ENCODE data around the gene HLCS.

Gene HLCS

DNA sequence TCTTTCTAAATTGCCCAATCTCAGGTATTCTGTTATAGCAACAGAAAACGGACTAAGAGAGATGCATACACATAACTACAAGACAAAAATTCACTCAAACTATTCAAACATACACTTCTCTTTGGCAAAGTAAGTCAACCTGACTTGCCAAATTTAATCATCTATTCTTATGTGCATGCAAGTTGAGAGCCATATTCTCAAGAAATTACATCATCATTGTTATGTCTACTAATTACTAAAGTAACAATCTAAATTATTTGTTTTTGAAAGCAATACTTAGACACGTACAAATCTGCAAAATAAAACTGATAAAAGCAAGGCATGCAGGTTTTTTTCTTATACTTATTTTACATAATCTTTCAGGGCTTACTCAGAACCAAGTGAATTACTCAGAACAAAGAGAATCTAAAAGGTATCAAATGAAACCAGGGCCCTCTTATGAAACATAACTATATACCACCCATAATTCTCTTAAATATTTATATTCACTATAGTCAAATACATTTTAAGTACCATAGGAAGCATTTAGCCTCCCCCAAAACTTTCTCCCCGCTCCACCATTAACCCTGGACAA lies 62.3 kb downstream of the HLCS start:
- Histone ChIP-seq H3K9me3 (ENCODE audit: control insufficient read depth, insufficient read depth, low read length) (no peaks in the 10 kb centered on the region), H3K36me3 (ENCODE audit: insufficient read depth, low read length) (no peaks in the 10 kb centered on the region), H3K4me1 (ENCODE audit: insufficient read depth, low read length) (no peaks in the 10 kb centered on the region), H3K9ac (ENCODE audit: low read depth, low read length) (no peak overlapping the region)

DNA sequence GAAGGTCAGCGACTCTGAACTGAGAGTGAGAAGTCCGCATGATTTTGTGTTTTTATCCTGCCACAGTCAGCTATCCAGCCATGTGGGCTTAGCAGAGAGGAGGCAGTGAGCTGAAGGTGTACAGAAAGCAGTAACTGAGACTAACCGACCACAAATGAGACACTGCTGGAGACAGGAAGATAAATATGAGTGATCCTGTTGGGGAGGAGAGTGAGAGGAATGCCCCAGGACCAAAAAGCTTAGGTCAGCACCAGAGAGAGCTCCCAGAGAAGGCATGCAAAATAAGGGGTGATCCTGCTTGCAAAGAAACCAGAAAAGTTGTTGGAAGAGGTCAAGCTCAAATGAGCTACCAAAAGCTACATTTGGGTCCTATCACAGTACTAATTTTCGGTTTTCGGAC lies 63.7 kb downstream of the HLCS start:
- H3K36me3 ChIP-seq (ENCODE audit: insufficient read depth, low read length) = no peaks in the 10 kb centered on the region
- no peak overlapping the region for H3K9ac ChIP-seq (ENCODE audit: low read depth, low read length)
- no peaks in the 10 kb centered on the region for H3K4me1 ChIP-seq (ENCODE audit: insufficient read depth, low read length)

DNA sequence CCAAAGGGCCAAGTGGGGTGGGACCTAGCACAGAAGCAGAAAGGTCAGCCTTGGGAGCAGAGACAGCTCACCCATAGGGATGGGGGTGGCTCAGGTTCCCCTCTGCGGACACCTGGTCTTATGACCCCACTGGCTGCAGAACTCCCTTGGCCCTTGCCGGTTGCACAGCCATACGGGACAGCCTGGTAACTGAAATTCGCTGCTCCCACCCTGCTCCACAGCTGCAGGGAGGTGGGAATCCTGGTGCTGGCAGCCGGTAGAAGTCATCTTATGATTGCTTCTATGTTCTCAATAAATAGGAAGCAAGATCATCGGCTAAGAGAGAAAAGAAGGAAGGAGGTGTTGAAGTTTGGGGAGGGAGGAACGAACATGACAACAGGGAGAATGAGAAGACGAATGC lies 64.1 kb downstream of the HLCS start:
- Histone ChIP-seq H3K9ac (ENCODE audit: low read depth, low read length) (no peak overlapping the region), H3K9me3 (ENCODE audit: control insufficient read depth, insufficient read depth, low read length) (no peaks in the 10 kb centered on the region), H3K4me1 (ENCODE audit: insufficient read depth, low read length) (no peaks in the 10 kb centered on the region), H3K36me3 (ENCODE audit: insufficient read depth, low read length) (no peaks in the 10 kb centered on the region)

More for the DNA sequence above, 63.7 kb downstream of the HLCS start:
- H3K9me3 ChIP-seq (ENCODE audit: control insufficient read depth, insufficient read depth, low read length) = no peaks in the 10 kb centered on the region

DNA sequence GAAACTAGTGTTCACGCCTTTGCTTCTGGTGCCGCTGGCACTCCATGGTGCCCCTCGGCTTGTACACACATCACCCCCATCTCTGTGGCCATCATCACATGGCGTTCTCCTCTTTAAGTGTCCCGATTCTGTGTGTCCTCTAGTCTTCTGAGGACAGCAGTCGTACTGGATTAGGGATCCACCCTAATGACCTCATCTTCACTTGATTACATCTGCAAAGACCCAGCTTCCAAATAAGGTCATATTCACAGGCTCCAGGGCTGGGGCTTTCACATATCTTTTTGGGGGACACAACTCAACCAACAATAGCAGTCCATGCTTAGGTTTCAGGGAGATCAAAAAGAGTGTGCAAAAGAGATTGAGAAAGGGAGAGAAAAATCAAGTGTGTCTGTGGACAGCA lies 64.9 kb downstream of the HLCS start:
- H3K9me3 ChIP-seq (ENCODE audit: control insufficient read depth, insufficient read depth, low read length) = no peaks in the 10 kb centered on the region
- H3K36me3 ChIP-seq (ENCODE audit: insufficient read depth, low read length) = no peaks in the 10 kb centered on the region
- no peak overlapping the region for H3K9ac ChIP-seq (ENCODE audit: low read depth, low read length)
- no peaks in the 10 kb centered on the region for H3K4me1 ChIP-seq (ENCODE audit: insufficient read depth, low read length)

DNA sequence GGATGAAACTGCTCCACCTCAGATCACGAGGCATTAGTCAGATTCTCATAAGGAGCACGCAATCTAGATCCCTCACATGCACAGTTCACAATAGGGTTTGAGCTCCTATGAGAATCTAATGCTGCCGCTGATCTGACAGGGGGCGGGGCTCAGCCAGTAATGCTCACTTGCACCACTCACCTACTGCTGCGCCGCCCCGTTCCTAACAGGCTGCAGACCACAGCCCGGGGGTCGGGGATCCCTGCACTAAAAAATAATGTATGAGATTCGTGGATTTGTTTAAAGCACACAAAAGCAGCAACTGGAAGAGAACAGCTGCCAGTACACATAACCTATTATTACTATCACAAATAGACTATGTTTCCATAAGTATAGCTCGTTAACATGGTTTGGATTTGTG lies 72.9 kb downstream of the HLCS start:
- Histone ChIP-seq H3K9me3 (ENCODE audit: control insufficient read depth, insufficient read depth, low read length) (no peaks in the 10 kb centered on the region), H3K9ac (ENCODE audit: low read depth, low read length) (no peak overlapping the region), H3K36me3 (ENCODE audit: insufficient read depth, low read length) (no peaks in the 10 kb centered on the region; the same call in 1 of the 2 replicates), H3K4me1 (ENCODE audit: insufficient read depth, low read length) (no peaks in the 10 kb centered on the region)

DNA sequence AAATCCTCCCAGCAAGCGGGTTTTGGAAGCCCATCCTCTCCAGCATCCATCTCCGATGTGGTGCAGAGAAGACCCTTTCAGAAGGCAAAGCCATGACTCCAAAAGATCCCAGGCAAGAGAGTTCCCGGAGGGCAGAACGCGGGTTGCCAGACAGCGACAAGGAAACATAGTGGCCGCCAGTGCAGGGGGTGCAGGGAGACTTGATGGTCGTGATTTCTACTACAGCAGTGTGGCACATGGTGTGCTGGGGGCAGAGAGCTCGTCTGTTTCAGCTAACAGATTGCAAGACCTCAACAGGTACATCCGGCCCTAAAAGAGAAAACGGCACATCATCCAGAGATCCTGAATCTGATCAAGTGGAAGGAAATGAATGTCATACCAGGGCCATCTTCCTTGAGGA lies 74.3 kb downstream of the HLCS start:
- Histone ChIP-seq H3K36me3 (ENCODE audit: insufficient read depth, low read length) (no peaks in the 10 kb centered on the region; the same call in 1 of the 2 replicates), H3K9me3 (ENCODE audit: control insufficient read depth, insufficient read depth, low read length) (no peaks in the 10 kb centered on the region), H3K9ac (ENCODE audit: low read depth, low read length) (no peak overlapping the region), H3K4me1 (ENCODE audit: insufficient read depth, low read length) (no peaks in the 10 kb centered on the region)

DNA sequence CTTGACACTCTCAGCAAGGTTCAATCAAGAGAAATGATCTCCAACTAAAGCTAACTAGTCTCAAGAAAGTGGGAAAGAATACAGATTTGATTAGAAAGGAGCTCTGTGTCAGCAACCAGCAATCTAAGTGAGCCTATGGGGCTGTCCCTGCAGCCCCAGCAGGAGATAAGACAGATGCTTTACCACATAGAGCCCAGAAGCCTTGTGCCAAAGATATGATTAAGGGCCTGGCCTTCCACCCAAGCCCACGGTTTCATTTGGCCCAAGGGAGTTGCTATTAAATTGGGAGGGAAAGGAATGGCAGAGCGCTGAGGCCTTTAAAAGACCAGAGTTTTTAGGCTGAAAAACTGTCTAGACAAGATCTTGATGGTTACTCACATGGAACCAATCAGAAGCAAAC lies 74.8 kb downstream of the HLCS start:
- H3K4me1 ChIP-seq (ENCODE audit: insufficient read depth, low read length) = no peaks in the 10 kb centered on the region
- no peaks in the 10 kb centered on the region; the same call in 1 of the 2 replicates for H3K36me3 ChIP-seq (ENCODE audit: insufficient read depth, low read length)
- no peaks in the 10 kb centered on the region for H3K9me3 ChIP-seq (ENCODE audit: control insufficient read depth, insufficient read depth, low read length)
- no peak overlapping the region for H3K9ac ChIP-seq (ENCODE audit: low read depth, low read length)

DNA sequence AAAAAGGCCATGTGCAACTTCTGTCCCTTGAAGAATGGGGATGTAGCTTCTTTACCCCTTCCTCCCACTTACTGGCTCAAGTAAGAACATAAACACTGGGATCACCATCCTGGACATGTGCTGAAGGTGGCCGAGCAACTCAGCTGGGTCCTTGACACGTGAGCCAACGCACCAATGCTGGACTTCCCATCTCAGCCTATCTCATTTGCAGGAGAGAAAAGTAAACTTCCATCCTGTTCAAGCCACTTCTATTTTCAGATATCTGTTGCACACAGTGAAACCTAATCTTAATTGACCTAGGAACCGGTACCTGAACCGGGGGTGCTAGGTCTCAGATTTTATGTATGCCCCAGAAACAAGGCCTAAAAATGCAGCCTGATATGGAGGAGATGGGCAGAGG lies 75.3 kb downstream of the HLCS start:
- Histone ChIP-seq H3K9ac (ENCODE audit: low read depth, low read length) (no peak overlapping the region), H3K9me3 (ENCODE audit: control insufficient read depth, insufficient read depth, low read length) (no peaks in the 10 kb centered on the region), H3K36me3 (ENCODE audit: insufficient read depth, low read length) (no peaks in the 10 kb centered on the region; the same call in 1 of the 2 replicates), H3K4me1 (ENCODE audit: insufficient read depth, low read length) (no peaks in the 10 kb centered on the region)

DNA sequence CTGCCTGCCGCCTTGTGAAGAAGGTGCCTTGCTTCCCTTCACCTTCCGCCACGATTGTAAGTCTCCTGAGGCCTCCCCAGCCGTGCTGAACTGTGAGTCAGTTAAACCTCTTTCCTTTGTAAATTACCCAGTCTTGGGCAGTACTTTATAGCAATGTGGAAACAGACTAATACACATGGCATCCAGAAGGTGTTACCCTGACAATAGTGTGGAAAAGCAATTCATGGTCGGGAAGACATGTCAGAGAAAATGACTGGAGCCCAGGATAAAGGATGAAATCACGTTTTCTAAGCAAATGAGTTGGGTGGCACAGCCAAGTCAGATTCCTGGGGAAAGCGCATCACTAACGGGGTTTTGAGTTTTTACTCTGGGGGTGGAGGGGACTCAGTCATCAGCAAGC lies 76.4 kb downstream of the HLCS start:
- no peak overlapping the region for H3K9ac ChIP-seq (ENCODE audit: low read depth, low read length)
- no peaks in the 10 kb centered on the region for H3K9me3 ChIP-seq (ENCODE audit: control insufficient read depth, insufficient read depth, low read length)
- H3K4me1 ChIP-seq (ENCODE audit: insufficient read depth, low read length) = no peaks in the 10 kb centered on the region
- H3K36me3 ChIP-seq (ENCODE audit: insufficient read depth, low read length) = no peaks in the 10 kb centered on the region; the same call in 1 of the 2 replicates

DNA sequence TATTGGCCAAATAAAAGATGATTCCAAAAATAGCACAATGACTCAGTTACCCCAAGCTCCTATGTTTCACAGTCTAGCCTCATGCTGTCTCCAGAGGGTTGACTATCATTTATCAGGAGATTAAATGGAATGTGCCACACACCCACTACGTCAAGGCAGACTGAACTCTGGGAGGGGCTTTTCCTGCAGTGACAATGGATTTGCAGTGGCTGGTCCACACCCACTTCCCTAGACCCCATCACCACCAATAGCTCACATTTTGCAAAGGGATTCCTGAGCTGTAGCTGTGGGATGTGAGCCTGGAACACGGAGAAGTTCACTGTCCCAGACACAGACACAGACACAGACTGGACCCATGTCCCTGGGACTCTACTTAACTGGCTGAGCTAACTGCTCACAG lies 77.1 kb downstream of the HLCS start:
- H3K9ac ChIP-seq (ENCODE audit: low read depth, low read length) = no peak overlapping the region
- H3K9me3 ChIP-seq (ENCODE audit: control insufficient read depth, insufficient read depth, low read length) = no peaks in the 10 kb centered on the region
- H3K36me3 ChIP-seq (ENCODE audit: insufficient read depth, low read length) = no peaks in the 10 kb centered on the region; the same call in 1 of the 2 replicates
- H3K4me1 ChIP-seq (ENCODE audit: insufficient read depth, low read length) = no peaks in the 10 kb centered on the region

DNA sequence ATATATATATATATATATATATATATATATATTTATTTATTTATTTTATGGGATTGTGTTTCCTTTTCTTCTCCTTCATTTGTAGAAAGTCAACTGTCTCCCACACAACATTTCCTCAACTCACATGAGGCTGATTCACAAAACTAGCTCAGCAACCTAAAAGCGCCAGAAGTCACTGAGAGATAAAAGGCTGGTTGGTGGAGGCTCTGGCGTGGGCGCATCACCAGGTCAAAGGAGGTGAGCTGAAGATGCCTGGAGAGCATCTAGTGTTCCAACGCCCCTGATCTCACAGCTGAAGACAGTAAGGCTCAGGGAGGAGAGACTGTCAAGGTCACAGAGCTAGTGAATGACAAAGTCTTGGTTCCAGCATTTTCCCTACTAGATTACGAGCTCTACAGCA lies 78.0 kb downstream of the HLCS start:
- no peaks in the 10 kb centered on the region for H3K9me3 ChIP-seq (ENCODE audit: control insufficient read depth, insufficient read depth, low read length)
- H3K36me3 ChIP-seq (ENCODE audit: insufficient read depth, low read length) = no peaks in the 10 kb centered on the region; the same call in 1 of the 2 replicates
- no peak overlapping the region for H3K9ac ChIP-seq (ENCODE audit: low read depth, low read length)
- no peaks in the 10 kb centered on the region for H3K4me1 ChIP-seq (ENCODE audit: insufficient read depth, low read length)

DNA sequence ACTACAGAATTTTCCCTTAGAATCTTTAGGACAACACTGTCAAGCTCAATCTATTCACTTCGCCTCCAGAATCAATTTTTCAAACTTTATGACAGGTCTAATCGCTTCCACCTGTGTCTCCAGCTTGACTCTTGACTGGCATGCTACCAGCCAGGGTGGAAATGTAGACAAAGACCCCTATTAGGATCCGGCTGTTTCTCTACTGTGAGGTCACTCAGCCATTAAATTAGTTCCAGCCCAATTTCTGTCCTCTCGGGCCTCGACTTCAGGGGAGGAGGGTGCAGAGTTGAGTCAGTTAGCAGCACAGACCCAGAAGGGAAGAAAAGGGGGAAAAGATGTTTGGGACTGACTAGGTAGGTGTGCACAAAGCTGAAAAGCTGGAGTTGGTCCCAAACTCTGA lies 78.5 kb downstream of the HLCS start:
- Histone ChIP-seq H3K9me3 (ENCODE audit: control insufficient read depth, insufficient read depth, low read length) (no peaks in the 10 kb centered on the region), H3K9ac (ENCODE audit: low read depth, low read length) (no peak overlapping the region), H3K4me1 (ENCODE audit: insufficient read depth, low read length) (no peaks in the 10 kb centered on the region), H3K36me3 (ENCODE audit: insufficient read depth, low read length) (no peaks in the 10 kb centered on the region; the same call in 1 of the 2 replicates)

DNA sequence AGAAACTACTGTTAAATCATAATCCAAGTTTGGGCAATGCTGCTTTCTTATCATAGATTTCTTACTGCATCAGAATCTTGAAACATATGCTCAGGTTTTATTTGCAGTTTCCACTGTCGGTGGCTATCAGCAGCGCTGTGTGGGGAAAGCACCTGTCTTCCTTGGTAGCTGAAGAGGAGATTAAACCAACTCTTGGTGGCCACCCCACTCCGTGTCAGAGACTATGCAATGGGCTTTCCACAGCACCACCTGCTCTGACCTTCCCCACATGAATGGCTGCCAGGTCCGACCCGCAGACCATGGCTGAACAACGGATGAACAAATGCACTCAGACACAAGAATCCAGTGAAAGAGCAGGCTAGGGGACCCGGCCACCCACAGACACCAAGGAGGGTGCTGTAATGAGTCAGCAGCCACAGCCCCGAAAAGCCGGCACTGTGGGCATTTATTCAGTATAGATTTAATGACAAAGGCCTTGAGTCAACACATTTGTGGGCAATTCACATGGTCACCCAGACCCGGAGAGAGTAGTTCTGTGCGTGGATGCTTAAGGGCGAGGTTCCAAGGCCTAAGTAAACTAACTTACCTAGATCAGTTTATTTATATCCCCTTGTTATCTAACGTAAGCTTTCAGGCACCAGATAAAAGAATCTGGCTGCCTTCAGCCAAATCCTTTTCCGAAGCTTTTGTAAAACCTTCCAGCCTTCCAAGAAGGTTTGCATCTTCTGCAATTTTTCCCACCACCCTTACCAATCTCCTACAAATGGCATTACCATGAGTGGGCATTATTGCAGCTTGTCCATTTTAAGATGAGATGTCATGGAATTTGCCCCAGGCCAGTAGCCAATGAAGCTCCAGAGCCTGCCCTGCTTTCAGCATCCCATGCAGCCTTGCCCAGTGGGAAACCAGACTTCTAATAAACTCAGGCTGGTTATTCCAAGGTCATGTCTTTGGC lies 82.7 kb downstream of the HLCS start:
- H3K9me3 ChIP-seq (ENCODE audit: control insufficient read depth, insufficient read depth, low read length) = no peaks in the 10 kb centered on the region
- no peak overlapping the region for H3K9ac ChIP-seq (ENCODE audit: low read depth, low read length)

DNA sequence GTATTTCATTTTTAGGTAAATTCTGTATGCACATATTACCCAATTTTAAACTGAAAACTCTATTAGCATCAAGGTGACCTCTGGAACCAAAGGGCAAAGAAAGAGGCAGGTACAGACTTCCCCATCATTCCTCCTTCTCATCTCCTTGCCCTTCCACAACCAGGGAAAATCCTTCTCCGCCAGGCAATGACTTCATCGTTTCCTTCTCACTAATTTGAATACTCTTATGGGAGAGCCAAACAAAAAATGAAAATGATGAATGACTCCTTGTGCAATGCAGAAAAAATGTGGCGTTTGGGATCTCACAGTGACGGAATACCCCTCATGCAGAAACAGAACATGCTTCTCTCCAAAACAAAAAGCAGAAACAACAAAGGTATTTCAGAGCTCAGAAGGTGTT lies 83.7 kb downstream of the HLCS start:
- Histone ChIP-seq H3K9ac (ENCODE audit: low read depth, low read length) (no peak overlapping the region), H3K9me3 (ENCODE audit: control insufficient read depth, insufficient read depth, low read length) (no peaks in the 10 kb centered on the region), H3K36me3 (ENCODE audit: insufficient read depth, low read length) (no peaks in the 10 kb centered on the region), H3K4me1 (ENCODE audit: insufficient read depth, low read length) (no peaks in the 10 kb centered on the region)

More for the DNA sequence above, 82.7 kb downstream of the HLCS start:
- H3K36me3 ChIP-seq (ENCODE audit: insufficient read depth, low read length) = no peaks in the 10 kb centered on the region
- H3K4me1 ChIP-seq (ENCODE audit: insufficient read depth, low read length) = no peaks in the 10 kb centered on the region

DNA sequence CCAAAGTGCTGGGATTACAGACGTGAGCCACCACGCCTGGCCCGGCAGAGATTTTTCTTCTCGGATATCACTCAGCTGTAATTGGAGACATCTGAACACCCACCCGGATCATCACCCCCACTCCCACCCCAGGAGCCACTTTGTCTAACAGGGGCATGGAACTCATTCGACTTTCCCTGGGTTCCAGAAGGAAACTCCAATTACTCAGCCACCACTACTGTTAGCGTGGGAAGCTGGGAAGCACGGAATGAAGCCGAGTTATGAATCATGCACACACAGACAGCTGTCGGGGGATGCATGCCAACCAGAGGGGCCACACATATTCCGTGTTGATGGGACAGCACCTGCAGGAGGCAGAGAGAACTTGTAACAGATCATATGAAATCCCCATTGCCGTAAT lies 85.2 kb downstream of the HLCS start:
- peaks cover 3% of the 10 kb centered on the region; the same call in 1 of the 2 replicates for H3K9me3 ChIP-seq (ENCODE audit: control insufficient read depth, insufficient read depth, low read length)
- H3K36me3 ChIP-seq (ENCODE audit: insufficient read depth, low read length) = no peaks in the 10 kb centered on the region
- no peaks in the 10 kb centered on the region for H3K4me1 ChIP-seq (ENCODE audit: insufficient read depth, low read length)
- H3K9ac ChIP-seq (ENCODE audit: low read depth, low read length) = no peak overlapping the region
